Measurements from ENCODE around the gene ARID1B. TPM values are rescaled to one million over a fixed set of nuclear protein-coding genes. Genes with fewer than 3 reads are reported as not detected.
A peak's percentile ranks its signal among the peaks of the same experiment; 100 is the strongest.

The ARID1B gene
- total and polyA plus RNA-seq, 10 of the 15 experiments (the other 5 are each of a cell fraction or from before 2014, with no cell fraction given) = 24.7 to 133 (median 54.6) TPM

DNA sequence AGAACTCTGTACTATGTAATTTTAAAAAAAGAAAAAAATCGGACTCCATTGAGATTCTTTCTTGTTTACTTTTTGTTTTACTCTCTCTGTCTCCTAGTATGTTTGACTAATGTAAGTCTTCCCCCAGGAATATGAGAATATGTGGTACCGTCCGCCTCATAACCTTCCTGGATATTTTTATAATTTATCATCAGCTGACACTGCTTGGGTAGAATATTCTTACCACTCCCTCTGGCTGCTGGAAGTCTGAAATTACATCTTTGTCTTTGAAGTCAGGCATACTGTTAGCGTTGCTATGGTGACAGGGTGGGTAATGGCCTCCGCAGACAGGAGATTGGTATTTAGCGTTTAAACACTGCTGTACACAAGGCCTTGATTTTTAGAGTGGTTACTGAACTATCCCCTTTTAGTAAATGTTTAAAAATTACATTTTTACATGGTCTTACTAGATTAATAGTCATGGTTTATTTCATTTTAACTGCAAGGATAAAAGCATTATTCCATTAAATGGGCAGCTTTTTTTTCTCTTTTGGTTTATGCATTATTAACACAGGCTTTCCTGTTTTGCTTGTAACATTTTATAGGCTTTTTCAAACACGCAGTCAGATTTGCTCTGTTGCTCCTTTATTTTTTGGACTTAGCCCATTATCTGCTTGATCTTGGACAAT is 176.4 kb downstream of the ARID1B start:
- POLR2A ChIA-PET = interaction anchor here (1.0 to 1.9 kb wide), 4 partner anchors 9 to 167 kb away, joined by 3 to 4 read pairs (median 4); no protein-coding TSS in a partner anchor
- ATAC-seq = peak; percentile 67
- peaks cover 0 to 11% of the 10 kb centered on the region in 2 experiments; a peak in 2 of 4 replicates for H3K36me3 ChIP-seq (ENCODE audit: control insufficient read depth in 2 of 2, insufficient read depth in 2 of 2, low read length in 1 of 2)

More for the DNA sequence above, 176.4 kb downstream of the ARID1B start:
- 93% methylated on average over 7 of the region's 7 CpGs for WGBS (ENCODE audit: insufficient coverage, insufficient replicate concordance, low lambda C conversion rate, missing lambda C conversion rate)
- H3K4me1 ChIP-seq (ENCODE audit: control insufficient read depth, insufficient read depth, low read length) = peaks cover 18% of the 10 kb centered on the region
- H3K4me3 ChIP-seq = no peak overlapping the region
- CTCF ChIA-PET = interaction anchor here (0.6 to 2.1 kb wide), 13 partner anchors 10 to 389 kb away, joined by 3 to 7 read pairs (median 3); no protein-coding TSS in a partner anchor
- TF ChIP-seq TCF12 (IDR thresholded peaks at IDR 0.05; ENCODE audit: low read depth, low read length) (no peak), ATF7 (IDR thresholded peaks at IDR 0.05; ENCODE audit: low read depth) (0 out of 2 replicates have a peak, but pooled peaks have one; percentile 24), STAT3 (IDR thresholded peaks at IDR 0.05; ENCODE audit: low read depth, low read length) (no peak), CREM (IDR thresholded peaks at IDR 0.05; ENCODE audit: low read depth) (no peak), RFX5 (IDR thresholded peaks at IDR 0.05; ENCODE audit: low read depth, low read length) (peak; percentile 45; the same call in 1 of the 2 replicates), NBN (IDR thresholded peaks at IDR 0.05) (no peak), ZNF384 (IDR thresholded peaks at IDR 0.05; ENCODE audit: borderline replicate concordance, low read depth, low read length) (0 out of 2 replicates have a peak, but pooled peaks have one; percentile 6), SIN3A (IDR thresholded peaks at IDR 0.05; ENCODE audit: low read depth, low read length) (no peak), TAF1 (IDR thresholded peaks at IDR 0.05; ENCODE audit: borderline replicate concordance, low read depth, low read length) (no peak), PAX5 (IDR thresholded peaks at IDR 0.05; ENCODE audit: borderline replicate concordance, low read depth, low read length) (no peak), YY1 (IDR thresholded peaks at IDR 0.05; ENCODE audit: low read depth, low read length) (0 out of 2 replicates have a peak, but pooled peaks have one; percentile 35), RAD51 (IDR thresholded peaks at IDR 0.05) (peak; percentile 35; the same call in 1 of the 2 replicates), BMI1 (IDR thresholded peaks at IDR 0.05; ENCODE audit: borderline replicate concordance) (peak; percentile 88)
- TF ChIP-seq, protein P1, sequence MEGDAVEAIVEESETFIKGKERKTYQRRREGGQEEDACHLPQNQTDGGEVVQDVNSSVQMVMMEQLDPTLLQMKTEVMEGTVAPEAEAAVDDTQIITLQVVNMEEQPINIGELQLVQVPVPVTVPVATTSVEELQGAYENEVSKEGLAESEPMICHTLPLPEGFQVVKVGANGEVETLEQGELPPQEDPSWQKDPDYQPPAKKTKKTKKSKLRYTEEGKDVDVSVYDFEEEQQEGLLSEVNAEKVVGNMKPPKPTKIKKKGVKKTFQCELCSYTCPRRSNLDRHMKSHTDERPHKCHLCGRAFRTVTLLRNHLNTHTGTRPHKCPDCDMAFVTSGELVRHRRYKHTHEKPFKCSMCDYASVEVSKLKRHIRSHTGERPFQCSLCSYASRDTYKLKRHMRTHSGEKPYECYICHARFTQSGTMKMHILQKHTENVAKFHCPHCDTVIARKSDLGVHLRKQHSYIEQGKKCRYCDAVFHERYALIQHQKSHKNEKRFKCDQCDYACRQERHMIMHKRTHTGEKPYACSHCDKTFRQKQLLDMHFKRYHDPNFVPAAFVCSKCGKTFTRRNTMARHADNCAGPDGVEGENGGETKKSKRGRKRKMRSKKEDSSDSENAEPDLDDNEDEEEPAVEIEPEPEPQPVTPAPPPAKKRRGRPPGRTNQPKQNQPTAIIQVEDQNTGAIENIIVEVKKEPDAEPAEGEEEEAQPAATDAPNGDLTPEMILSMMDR (IDR thresholded peaks at IDR 0.05 in 2 of 3, conservative IDR thresholded peaks at IDR 0.05 in 1 of 3; ENCODE audit: control insufficient read depth in 2 of 3, extremely low read depth in 1 of 3, insufficient read depth in 1 of 3, low read depth in 3 of 3, low read length in 3 of 3) = peak in 1 of 3 experiments; percentile 40; a peak in 2 of 6 replicates
- TF ChIP-seq, protein P2, sequence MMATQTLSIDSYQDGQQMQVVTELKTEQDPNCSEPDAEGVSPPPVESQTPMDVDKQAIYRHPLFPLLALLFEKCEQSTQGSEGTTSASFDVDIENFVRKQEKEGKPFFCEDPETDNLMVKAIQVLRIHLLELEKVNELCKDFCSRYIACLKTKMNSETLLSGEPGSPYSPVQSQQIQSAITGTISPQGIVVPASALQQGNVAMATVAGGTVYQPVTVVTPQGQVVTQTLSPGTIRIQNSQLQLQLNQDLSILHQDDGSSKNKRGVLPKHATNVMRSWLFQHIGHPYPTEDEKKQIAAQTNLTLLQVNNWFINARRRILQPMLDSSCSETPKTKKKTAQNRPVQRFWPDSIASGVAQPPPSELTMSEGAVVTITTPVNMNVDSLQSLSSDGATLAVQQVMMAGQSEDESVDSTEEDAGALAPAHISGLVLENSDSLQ (IDR thresholded peaks at IDR 0.05) = 0 out of 2 replicates have a peak, but pooled peaks have one; percentile 17
- intact Hi-C loops (cut with micrococcal nuclease; ENCODE audit: unreplicated experiment) (no loop called here), in situ Hi-C loops (cut with MboI) (no loop called here)
- H3K9ac ChIP-seq (ENCODE audit: control insufficient read depth, insufficient read depth, low read length) = no peak overlapping the region
- no peak overlapping the region for H3K4me2 ChIP-seq (ENCODE audit: control insufficient read depth, insufficient read depth)
- BruUV-seq (replicated peaks) = no TSS peak
- H3K27me3 ChIP-seq (replicated peaks in 1 of 2; ENCODE audit: control insufficient read depth in 2 of 2, insufficient read depth in 2 of 2, low read length in 1 of 2) = no peaks in the 10 kb centered on the region
- RAD21 ChIA-PET (ENCODE audit: unreplicated experiment) = interaction anchor here (0.5 to 2.4 kb wide), 10 partner anchors 11 to 186 kb away, joined by 3 to 10 read pairs (median 3); no protein-coding TSS in a partner anchor
- H3K9me3 ChIP-seq (replicated peaks; ENCODE audit: control insufficient read depth, insufficient read depth, low read length) = no peaks in the 10 kb centered on the region; the same call in 2 of the 3 replicates
- FAIRE-seq = no peak
- H2AFZ ChIP-seq (ENCODE audit: control insufficient read depth, low read depth, low read length) = no peak overlapping the region
- no peak overlapping the region for H3K27ac ChIP-seq (ENCODE audit: control insufficient read depth, insufficient read depth)
- SMC1A ChIA-PET (ENCODE audit: uncharacterized antibody, unreplicated experiment) = interaction anchor here (0.6 to 5.3 kb wide), 20 partner anchors 11 to 389 kb away, joined by 3 to 37 read pairs (median 4); no protein-coding TSS in a partner anchor
- no peak for DNase-seq (ENCODE audit: low read depth, low spot score)
- no peaks in the 10 kb centered on the region for H4K20me1 ChIP-seq (ENCODE audit: control insufficient read depth, insufficient read depth)
- H3K79me2 ChIP-seq (ENCODE audit: control insufficient read depth, insufficient read depth, low read length) = peaks cover 88% of the 10 kb centered on the region

Data from GM12878 (cell line).